ENCODE measurements around the gene ARMC3.
"Not testable (repeated sequence)": the region's sequence is repeated elsewhere in the genome, so short reads cannot be mapped to it uniquely, and the experiment has no call there.

- TF ChIP-seq TAF1, POLR2A, SPI1, POLR2AphosphoS5 (IDR thresholded peaks at IDR 0.05; ENCODE audit: low read depth, low read length): not testable (repeated sequence)
These were observed 136.9 kb downstream of the ARMC3 start for GRCh38 chr10:23064813-23065114.
